Suprapubic skin (tissue), 3 donors: ENCODE measurements around the gene PMEPA1.

ENCODE experiments used
- CTCF ChIP-seq, 2 donors: fragments of 200-600 bp in 1 of 2; fragments of 450-650 bp in 1 of 2; sonication (generic) in 1 of 2; IDR thresholded peaks; one replicate each; pipeline ENCODE4 v1.5.1; 2016 to 2019; ENCODE audit warnings: antibody characterized with exemption in 2 of 2, mild to moderate bottlenecking in 1 of 2, moderate library complexity in 1 of 2
- POLR2AphosphoS5 ChIP-seq, 3 donors: sonication (generic); formaldehyde crosslinking; IDR thresholded peaks; one replicate each; pipeline ENCODE4 v1.6.1; 2017; ENCODE audit warnings: antibody characterized with exemption in 3 of 3

- TF ChIP-seq CTCF (IDR thresholded peaks at IDR 0.05): no peak
- no peak for TF ChIP-seq POLR2AphosphoS5 (IDR thresholded peaks at IDR 0.05)
Measured at GRCh38 chr20:57616143-57616951, 93.5 kb downstream of the PMEPA1 start.
